BJ (cell line): ENCODE results near the gene PPHLN1. TPM values are rescaled to one million over a fixed set of nuclear protein-coding genes. Genes with fewer than 3 reads are reported as not detected.
"Not testable (repeated sequence)": the region's sequence is repeated elsewhere in the genome, so short reads cannot be mapped to it uniquely, and the experiment has no call there.

Source experiments
- CTCF ChIA-PET: fragments of 350-600 bp; formaldehyde crosslinking; extraction: SDS; loops from one replicate; lab custom pipeline; 2021; ENCODE audit warnings: antibody characterized with exemption, inconsistent platforms; lab: Yijun Ruan, JAX
- POLR2A ChIA-PET: fragments of 300-600 bp; sonication (Branson Sonifier 250); formaldehyde crosslinking; extraction: SDS; loops from one replicate; lab custom pipeline; 2021; ENCODE audit warnings: antibody characterized with exemption; lab: Charles Lee
- DNase-seq: peaks from one replicate; pipeline ENCODE4 v3.0.0-alpha.2; 2011; ENCODE audit warnings: low read depth
- H3K27me3 ChIP-seq: 2 replicates; pipeline ENCODE4 v1.6.0; 2011; ENCODE audit warnings: low read length; ENCODE audit not compliant: control insufficient read depth, insufficient read depth
- H3K36me3 ChIP-seq: 2 replicates; pipeline ENCODE4 v1.5.1; 2011; ENCODE audit warnings: low read length; ENCODE audit not compliant: control insufficient read depth, insufficient read depth
- H3K4me3 ChIP-seq: 2 replicates; pipeline ENCODE4 v1.5.1; 2011; ENCODE audit warnings: low read depth, mild to moderate bottlenecking, control low read depth, low read length
- CTCF ChIP-seq: IDR thresholded peaks from 2 replicates; pipeline ENCODE4 v1.5.1; 2011; ENCODE audit warnings: low read depth, mild to moderate bottlenecking, control low read depth, inconsistent platforms, low read length, moderate library complexity; ENCODE audit not compliant: insufficient read depth
- polyA plus RNA-seq: library from polyadenylated mRNA; depleted of rRNA; stranded (reverse); fragments of >200 nt; gene quantifications from 2 replicates; pipeline ENCODE4 v1.2.3, GENCODE V29; 2011

Gene PPHLN1
- polyA plus RNA-seq, 1 experiment: 29.1 TPM

GRCh38 chr12:42338280-42338679 is 12.3 kb downstream of the PPHLN1 start:
- Histone ChIP-seq H3K27me3 (no peaks in the 10 kb centered on the region), H3K4me3 (no peak overlapping the region), H3K36me3 (peaks cover 1% of the 10 kb centered on the region; the same call in 1 of the 2 replicates)
- ChIA-PET POLR2A (no interaction called here), CTCF (no interaction called here)
- no peak for TF ChIP-seq CTCF
- no peak for DNase-seq

- POLR2A ChIA-PET: no interaction called here
- DNase-seq: no peak
- no peaks in the 10 kb centered on the region; the same call in none of the 2 replicates for H3K36me3 ChIP-seq
- TF ChIP-seq CTCF: no peak
- CTCF ChIA-PET: no interaction called here
- no peak overlapping the region for H3K4me3 ChIP-seq
- H3K27me3 ChIP-seq: no peaks in the 10 kb centered on the region
Measured at GRCh38 chr12:42342028-42342427, 16.1 kb downstream of the PPHLN1 start.

- DNase-seq: no peak
- no peaks in the 10 kb centered on the region; the same call in 1 of the 2 replicates for H3K36me3 ChIP-seq
- TF ChIP-seq CTCF: no peak
- POLR2A ChIA-PET: interaction anchor here (0.6 kb wide), 1 partner anchor 53 kb away, joined by 21 read pairs; no protein-coding TSS in a partner anchor
- CTCF ChIA-PET: no interaction called here
- H3K27me3 ChIP-seq: no peaks in the 10 kb centered on the region
- H3K4me3 ChIP-seq: no peak overlapping the region
Measured at GRCh38 chr12:42343721-42344120, 17.8 kb downstream of the PPHLN1 start.

- no peaks in the 10 kb centered on the region; the same call in 1 of the 2 replicates for H3K36me3 ChIP-seq
- ChIA-PET CTCF (no interaction called here), POLR2A (no interaction called here)
- TF ChIP-seq CTCF: no peak
- no peak overlapping the region for H3K4me3 ChIP-seq
- no peaks in the 10 kb centered on the region for H3K27me3 ChIP-seq
- DNase-seq: no peak
Measured at GRCh38 chr12:42346403-42347002, 20.5 kb downstream of the PPHLN1 start.

GRCh38 chr12:42349119-42350020 is 23.4 kb downstream of the PPHLN1 start:
- DNase-seq, H3K4me3 ChIP-seq, H3K27me3 ChIP-seq, H3K36me3 ChIP-seq, POLR2A ChIA-PET: not testable (repeated sequence)
- CTCF ChIA-PET: interaction anchor here (0.9 to 1.1 kb wide), 2 partner anchors 22 to 134 kb away, joined by 3 to 4 read pairs; no protein-coding TSS in a partner anchor

GRCh38 chr12:42350021-42350407 is 24.0 kb downstream of the PPHLN1 start:
- H3K4me3 ChIP-seq, CTCF ChIA-PET, H3K27me3 ChIP-seq, POLR2A ChIA-PET, DNase-seq, H3K36me3 ChIP-seq: not testable (repeated sequence)
